CD4-positive, alpha-beta T cell treated with Interleukin-6 for 4 hours (primary cell): Measurements from ENCODE around the gene GNPTG.
"Not testable (repeated sequence)": the region's sequence is repeated elsewhere in the genome, so short reads cannot be mapped to it uniquely, and the experiment has no call there.

Experiments used
- DNase-seq: peaks from one replicate; pipeline ENCODE4 v3.0.0-alpha.2; 2020; ENCODE audit warnings: mixed read lengths

The GNPTG gene

DNA sequence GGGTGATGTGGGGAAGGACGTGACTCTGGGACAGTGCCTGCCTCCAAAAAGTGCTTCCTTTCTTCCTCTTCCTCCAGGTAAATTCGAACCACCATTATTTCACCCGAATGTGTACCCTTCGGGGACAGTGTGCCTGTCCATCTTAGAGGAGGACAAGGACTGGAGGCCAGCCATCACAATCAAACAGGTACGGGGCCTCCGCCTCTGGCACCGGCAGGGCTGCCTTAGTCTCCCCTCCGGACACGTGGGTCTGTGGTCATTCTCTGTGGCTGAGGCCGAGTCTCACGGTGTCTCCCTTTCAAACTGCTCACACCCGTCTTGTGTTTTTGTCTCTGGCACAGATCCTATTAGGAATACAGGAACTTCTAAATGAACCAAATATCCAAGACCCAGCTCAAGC, 31.6 kb upstream of the GNPTG start:
- no peak for DNase-seq

DNA sequence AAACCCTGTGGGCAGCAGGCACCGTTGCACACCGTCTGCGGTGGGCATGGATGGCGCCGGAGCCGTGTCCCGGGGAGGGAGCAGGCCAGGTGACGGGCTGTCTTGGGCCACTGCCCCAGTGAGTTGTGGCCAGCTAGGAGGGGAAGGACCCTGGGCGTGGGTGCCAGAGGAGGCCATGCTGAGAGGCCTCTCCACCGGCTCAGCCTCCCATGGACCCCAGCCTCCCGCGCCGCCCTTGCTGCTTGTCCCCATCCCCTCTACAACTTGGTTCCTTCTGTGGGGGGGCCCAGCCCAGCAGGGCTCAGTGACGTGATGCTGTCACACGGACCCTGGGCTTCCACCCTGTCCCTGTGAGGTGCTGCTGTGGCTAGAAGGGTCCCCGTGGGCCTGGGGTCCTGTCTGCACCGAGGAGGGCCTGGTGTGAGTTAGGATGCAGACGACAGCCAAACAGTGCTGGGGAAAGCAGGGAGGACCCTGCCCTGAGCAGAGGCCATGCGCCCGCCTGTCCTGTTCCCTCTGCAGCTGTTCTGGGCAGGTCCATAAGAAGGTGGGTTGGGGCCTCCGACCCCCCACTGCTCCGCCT, 31.0 kb upstream of the GNPTG start:
- DNase-seq, result no peak

DNA sequence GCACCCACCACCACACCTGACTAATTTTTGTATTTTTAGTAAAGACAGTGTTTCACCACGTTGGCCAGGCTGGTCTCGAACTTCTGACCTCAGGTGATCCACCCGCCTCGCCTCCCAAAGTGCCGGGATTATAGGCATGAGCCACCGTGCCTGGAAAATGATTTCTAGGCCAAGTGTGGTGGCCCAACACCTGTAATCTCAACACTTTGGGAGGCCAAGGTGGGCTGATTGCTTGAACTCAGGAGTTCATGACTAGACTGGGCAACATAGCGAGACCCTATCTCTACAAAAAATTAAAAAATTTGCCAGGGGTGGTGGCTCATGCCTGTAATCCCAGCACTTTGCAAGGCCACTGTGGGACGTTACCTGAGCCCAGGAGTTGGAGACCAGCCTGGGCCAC, 29.3 kb upstream of the GNPTG start:
- no peak for DNase-seq

DNA sequence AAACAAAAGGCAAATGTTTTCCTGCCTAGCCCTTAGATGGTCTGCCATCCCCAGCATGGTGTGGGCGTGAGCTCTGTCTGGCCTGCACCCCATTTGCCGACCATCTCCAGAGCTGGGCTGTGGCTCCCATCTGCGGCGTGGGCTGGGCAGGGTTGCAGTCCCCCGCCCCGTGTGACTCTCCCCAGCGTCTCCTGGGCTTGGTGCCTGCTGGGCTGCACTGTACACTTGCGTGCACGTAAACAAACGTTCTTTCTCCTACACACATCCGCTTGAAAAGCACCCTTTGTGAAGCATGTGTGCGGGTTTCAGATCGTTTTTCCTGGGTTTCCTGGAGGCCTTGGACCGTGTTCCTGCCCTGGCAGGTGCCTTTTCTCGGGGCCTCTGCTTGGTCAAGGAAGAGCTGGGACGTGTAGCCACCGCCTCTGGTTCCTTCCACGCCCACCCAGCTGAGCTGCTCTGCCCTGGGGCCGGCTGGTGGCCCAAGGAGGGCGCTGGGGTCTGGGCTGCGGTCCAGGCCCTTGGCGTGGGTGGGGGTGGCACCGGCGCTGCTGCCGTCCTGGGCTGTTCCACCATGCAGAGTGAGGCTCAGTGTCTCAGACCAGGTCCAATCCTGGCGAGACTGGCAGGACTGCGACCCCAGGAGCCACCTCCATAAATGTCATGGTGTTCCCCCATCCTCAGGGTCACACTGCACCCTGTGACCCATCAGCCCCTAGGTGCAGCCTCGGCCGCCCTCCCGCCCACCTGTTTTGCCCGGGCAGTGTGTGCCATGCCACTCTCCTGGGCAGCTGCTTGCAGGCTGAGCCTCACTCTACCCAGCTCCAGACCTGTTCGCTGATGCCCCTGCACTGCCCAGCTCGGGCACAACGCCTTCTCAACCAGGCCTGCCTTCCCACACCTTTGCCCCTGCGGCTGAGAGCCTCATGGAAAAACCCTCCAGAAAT, 28.2 kb upstream of the GNPTG start:
- DNase-seq, result no peak

DNA sequence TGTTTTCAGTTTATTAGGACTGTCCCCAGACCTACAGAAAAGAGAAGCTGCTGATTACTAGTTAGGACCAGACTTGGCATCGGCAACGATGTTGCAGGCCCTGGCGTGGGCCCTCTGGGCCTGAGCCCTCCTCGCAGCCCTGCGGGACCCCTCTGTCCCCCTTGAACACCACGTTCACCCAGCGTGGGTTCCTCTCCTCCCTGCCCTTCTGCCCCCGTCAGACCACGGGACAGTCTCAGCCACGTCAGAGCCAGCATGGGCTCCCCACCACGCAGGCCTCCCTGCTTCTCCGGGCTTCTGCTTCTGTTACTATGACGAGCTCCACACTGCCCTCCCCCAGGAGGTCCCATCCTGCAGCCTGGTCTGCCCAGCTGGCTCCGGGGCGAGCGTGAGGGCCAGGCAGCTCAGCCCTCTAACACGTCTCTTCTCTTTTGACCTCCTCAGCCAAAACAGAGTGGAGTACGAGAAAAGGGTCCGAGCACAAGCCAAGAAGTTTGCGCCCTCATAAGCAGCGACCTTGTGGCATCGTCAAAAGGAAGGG, 27.4 kb upstream of the GNPTG start:
- no peak for DNase-seq

DNA sequence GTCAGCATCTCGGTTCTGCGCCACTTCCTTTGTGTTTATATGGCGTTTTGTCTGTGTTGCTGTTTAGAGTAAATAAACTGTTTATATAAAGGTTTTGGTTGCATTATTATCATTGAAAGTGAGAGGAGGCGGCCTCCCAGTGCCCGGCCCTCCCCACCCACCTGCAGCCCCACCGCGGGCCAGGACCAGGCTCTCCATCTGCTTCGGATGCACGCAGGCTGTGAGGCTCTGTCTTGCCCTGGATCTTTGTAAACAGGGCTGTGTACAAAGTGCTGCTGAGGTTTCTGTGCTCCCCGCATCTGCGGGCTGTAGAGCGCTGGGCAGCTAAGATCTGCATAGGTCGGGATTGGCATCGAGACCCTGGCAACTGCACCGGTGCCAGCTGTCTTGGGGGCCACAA, 26.5 kb upstream of the GNPTG start:
- DNase-seq, result no peak

DNA sequence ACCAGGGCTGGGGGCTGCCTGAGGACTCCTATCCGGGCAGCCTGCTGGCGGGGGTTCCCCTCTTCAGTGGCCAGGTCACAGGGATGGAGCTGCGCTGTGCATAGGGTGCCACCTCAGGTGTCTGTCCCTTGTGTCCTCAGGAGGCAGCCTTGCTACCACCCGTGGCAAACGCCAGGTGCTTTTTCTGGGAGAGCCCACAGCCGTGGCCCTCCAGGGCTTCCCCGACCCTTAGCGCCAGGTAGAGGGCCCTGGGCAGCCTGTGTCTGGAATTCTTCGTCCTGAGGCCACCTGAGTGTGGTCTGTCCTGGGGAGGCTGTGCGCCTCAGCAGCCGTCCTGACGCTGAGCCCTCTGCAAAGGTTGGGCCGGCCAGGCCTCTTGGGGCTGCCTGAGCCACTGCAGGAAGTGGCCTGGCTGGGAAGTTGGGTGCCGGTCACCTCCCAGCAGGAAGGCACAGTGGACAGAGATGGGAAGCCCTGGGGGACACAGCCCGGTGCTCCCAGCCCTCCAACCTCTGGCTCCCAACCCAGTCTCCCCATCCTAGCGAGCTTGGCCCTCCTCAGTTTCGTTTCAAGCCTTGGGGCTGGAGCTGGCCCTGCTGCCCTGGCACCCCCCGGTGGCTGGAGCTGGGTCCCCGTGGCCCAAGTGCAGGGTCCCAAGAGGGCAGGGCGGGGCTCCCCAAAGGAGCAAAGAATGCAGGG, 25.9 kb upstream of the GNPTG start:
- no peak for DNase-seq

DNA sequence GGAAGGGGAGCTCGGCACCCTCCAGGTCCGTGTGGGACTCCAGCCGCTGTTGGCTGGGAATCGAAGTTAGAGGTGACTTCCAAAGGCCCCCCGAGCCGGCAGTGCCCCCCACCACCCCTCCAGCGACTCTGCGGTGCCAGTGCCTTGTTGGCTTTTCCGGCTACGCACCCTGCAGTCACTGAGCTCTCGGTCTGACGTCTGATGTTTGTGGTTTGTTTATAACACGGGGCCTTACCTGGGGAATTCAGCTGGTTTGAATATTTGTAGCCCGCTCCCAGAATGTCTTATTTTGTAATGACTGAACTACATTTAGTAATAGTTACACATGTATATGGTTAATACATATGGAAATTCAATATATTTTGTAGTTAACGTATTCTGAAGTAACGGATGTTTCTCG, 25.3 kb upstream of the GNPTG start:
- DNase-seq, result no peak

DNA sequence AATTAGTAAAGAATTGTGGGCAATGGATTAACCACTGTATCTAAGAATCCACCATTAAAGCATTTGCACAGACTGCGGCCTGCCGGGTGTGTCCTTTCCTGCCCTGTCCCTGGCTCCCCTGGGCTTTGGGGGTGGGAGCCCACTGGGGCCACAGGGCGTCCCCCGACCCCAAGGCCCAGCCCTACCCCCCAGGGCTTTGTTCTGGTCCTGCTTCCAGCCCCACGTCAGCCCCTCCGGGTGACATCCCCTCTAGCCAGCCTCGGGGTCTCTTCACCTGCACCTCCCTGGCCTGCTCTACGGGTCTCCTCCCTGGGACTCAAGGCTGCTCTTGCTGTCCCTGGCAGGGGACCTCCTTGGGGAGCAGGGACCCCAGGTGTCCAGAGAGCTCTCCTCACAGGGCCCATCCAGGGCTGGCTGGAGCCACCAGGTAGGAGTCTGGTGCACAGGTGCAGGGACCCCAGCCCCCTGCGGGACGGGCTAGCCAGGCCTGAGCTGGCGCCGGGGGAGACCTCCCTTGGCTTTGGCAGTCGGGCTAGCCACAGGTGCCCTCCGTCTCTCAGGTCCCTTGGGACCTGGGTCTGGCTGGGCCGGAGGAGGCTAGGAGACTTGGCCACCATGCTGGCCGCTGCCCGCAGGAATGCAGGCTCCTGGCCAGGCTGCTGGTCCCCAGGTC, 24.6 kb upstream of the GNPTG start:
- DNase-seq, result no peak

DNA sequence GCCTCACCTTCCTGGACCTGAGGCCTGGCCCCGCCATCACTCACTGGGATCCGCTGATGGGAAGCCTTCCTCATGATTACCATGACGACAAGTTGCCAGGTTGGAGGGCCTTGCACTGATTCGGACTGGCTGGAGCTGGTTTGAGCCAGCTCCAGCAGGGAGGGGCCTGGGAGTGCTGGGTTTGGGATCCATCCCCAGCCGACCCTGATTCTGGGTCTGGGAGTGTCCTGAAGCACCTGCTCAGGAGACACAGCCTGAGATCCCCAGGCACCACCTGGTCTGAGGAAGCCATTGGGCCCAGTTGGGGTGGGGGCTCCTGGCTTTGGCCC, 24.1 kb upstream of the GNPTG start:
- no peak for DNase-seq

DNA sequence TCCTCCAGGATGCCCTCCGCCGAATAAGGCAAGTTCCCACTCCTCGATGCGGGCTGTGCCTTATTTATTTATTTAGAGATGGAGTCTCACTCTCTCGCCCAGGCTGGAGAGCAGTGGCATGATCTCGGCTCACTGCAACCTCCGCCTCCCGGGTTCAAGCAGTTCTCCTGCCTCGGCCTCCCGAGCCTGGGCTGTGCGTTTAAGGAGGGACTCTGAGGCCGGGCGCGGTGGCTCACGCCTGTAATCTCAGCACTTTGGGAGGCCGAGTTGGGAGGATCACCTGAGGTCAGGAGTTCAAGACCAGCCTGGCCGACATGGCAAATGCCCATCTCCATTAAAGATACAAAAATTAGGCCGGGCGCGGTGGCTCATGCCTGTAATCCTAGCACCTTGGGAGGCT, 23.6 kb upstream of the GNPTG start:
- DNase-seq, result not testable (repeated sequence)

DNA sequence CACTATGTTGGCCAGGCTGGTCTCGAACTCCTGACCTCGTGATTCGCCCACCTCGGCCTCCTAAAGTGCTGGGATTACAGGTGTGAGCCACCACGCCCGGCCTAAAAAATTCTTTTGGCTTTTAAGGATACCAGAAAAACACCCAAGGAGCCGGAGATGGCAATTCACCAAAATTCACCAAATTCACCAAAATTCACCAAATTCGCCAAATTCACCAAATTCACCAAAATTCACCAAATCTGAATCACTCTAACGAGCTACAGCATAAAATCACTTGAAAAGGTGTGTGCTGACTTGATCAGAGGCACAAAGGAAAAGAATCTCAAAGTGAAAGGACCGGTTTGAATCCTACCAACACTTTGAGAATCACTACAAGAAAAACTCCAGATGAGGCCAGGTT, 22.8 kb upstream of the GNPTG start:
- DNase-seq, result not testable (repeated sequence)

DNA sequence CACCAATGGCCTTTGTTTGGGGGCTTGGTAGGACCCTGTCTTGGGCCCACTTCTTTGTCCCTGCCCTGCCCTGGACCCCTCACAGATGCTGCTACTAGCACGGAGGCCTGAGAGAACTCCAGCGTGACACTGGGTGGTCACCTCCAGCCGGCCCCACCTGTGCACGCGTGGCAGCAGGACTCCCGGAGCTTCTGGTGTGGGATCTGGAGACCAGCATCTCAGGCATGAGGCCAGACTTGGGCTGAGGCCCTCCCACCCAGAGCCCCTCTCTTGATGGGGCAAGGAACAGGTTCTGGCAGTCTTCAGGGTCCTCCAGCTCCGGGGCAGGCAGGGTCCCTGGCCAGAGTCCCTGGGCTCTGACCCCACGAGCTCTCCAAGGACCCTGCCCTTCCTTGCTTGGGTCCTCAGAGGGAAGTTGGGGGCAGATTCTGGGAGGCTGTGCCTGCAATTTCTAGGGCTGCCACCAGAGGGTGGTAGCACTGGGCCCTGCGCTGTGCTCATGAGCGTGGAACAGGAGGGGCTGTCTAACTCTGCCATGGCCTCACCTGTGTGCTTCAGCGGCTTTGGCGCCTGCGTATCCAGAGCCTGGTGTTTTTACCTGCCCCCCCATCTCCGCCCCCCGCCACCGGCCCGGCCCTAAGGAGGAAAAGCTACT, 21.3 kb upstream of the GNPTG start:
- no peak for DNase-seq

DNA sequence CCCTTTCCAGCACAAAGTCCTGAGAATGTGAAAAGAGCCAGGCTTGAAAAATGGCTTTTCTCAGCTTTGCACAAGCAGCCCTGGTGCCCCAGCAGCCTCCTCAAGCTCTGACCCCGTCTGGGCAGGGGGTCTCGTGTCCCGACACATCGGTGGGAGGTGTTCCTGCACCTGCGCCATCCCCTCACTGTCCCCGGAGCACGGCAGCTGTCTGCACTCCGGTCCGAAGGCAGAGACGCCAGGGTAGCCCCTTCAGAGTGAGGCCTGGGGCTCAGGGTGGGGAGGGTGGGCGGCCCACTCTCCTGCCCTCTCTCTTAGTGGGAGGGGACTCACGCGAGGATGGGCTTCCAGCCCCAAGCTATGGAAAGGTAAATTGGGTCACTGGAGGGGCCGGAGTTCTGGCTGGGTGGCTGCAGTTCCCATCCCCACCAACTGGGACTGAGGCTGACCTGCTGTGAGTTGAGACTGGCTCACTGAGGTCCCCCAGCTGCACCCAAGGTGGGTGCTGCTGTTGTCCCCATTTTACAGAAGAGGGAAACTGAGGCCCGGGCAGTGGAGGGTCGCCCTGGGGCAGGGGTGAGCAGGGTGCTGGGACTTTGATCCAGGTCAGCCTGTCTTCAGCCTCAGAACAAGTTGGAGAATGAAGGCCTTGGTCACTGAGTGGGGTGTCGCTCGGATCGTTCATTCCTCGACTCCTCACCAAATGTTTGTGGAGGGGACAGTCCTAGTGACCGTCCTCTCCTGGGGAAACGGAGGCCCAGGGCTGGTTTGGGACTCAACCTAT, 20.6 kb upstream of the GNPTG start:
- DNase-seq, result no peak

DNA sequence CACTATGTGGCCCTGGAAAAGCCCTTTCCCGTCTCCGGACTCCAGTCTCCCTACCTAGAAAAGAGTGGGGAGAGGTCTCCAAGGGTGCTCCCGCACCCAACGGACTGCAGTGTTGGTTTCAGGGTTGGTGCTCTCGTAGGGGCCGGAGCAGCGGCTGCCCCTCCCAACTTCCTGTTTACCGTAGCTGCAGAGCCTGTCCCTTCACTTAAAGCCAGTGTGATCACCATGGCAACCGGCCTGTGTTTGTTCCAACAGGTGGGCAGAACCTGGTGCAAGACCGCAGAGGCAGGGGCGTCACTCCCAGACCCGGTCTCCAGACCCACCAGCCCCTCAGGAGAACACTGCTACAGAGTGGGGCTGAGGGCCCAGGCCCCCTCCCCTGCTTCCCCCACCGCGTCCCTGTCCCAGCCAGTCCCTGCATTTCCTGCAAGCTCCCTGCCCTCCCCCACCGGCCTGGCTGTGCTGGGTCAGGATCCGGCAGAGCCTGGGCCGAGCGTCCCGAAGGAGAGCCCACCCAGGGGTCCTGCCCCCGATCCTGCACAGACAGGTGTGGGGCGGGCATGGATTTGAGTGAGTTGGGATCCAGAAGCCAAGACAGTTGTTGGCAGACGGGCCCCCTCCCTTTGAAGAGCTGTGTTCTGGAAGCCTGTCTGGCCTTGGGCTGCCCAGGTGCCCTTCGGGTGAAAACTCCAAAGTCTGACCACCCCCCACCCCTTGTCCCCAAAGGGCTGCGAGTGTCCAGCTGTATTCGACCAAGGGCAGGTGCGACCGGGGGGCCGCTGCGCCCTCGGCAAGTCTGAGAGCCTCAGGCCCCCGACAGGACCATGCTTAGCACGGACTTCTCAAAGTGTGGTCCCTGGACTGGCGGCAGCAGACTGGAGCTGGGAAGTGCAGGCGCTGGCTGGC, 19.8 kb upstream of the GNPTG start:
- peak; percentile 42 for DNase-seq

DNA sequence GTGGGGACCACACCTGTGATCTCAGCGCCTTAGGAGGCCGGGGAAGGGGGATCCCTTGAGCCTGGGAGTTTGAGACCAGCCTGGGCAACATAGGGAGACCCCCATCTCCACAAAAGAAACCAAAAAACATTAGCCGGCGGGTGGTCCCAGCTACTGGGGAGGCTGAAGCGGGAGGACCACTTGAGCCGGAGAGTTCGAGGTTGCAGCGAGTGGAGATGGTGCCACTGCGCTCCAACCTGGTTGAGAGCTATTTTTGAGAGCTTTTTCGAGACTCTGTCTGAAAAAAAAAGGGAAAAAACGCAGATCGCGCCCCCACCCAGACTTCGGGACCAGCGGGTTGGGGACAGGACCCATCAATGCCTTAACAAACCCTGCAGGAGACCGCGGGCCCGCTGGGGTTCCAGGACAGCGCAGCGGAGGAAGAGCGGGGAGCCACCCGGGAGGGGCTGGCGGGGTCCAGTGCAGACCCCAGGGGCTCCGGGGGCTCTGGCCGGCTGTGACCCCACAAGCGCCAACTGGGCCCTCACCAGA, 19.0 kb upstream of the GNPTG start:
- DNase-seq, result no peak

DNA sequence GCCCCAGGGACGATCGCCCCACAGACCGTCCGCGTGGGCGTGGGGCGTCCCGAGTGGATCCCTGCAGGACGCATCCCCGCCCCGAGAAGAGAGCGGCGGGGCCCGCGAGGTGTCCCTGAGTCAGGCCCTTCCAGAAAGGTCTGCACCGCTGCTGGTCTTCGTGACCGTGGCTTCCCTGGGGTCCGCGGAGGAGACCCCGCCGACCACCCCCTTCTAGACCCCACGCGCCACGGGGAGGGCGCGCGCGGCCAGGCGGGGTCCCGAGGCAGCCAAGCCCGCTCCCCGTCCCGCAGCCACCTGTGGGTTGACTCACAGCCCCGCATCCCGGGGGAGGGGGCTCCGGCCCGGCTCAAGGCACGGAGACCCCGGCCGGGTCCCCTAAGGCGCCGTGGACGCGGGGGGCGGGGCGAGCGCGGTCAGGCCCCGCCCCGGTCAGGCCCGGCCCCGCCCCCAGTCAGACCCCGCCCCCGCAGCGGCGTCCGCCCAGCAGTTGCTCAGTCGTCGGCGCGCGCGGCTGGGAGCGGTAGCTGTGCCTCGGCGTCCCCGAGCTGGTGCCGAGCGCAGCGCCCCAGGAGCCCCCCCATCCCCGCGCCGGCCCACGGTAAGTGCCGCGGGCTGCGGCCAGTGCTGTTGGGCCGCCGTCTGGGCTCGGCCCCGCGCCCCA, 18.4 kb upstream of the GNPTG start, which contains the start of gene BAIAP3:
BAIAP3 (plus strand) TSS at position 497 of the 664 bp plus-strand sequence. CDS start 4,905 bp downstream, outside the sequence.
- peak; percentile 45 for DNase-seq

DNA sequence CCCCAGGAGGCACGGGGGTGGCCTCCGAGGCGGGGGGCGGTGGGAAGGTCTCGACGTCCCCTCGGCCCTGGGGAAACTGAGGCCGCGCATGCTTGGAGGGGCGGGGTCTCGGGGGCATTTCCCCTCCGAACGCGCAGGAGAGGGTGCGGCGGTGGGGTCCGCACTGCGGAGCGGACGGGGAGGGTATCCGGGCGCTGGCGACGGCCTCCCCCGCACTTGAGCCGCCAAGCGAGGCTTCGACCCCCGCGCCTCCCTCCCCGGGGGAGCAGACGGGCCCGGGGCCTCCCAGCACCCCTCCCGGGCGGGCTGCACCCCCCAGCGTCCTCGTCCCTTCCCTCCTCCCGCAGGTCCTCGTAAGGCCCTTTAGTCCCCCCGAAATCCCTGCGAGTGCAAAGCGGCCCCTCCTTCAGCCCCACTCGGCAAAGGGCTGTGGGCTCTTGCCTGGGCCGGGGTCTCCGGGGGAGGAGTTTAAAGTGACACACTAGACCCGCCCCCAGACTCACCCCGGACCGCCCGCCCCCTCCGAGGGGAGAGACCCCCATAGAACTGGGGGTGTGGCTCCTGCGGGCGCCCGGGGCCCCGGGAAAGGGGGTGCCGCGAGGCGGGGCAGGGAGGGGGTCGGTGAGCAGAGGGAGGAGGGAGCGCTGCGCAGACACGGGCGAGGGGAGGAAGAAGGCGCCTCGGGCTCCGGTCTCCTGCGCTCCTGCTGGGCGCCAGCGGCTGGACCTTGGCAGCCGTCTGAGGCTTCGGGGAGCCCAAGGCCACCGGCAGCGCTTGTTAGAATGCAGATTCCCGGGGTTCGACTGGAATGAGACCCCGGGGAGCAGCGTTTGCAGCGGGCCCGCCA, 17.7 kb upstream of the GNPTG start:
- no peak for DNase-seq

DNA sequence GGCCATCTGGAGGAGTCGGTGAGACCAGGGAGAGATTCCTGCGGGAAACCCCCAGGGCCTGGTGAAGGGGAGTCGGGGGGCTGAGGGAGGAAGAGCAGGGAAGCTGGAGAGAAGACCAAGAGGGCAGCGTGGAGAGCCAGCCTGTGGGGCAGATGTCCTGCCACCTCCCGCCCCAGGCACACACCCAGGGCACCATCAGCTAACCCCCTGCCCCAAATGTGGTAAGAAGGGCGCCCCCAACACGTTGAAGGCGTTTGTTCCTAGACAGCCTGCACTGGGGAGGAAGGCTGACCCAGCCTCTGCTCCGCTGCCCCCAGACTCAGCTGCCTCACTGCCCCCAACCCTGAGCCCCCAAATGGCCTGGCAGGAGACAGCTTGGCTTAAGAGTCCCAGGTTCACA, 17.0 kb upstream of the GNPTG start:
- no peak for DNase-seq
